ENCODE data around the gene ZNF543. TPM values are rescaled to one million over a fixed set of nuclear protein-coding genes. Genes with fewer than 3 reads are reported as not detected.
A peak's percentile ranks its signal among the peaks of the same experiment; 100 is the strongest.

Gene ZNF543
- total and polyA plus RNA-seq, 2 of the 13 experiments (the other 11 are each of a cell fraction or from before 2014, with no cell fraction given), result 2.1 to 8.9 TPM

- peak; percentile 87 for TF ChIP-seq ZBTB43 (CRISPR knock-in tag; conservative IDR thresholded peaks at IDR 0.05)
- peak; percentile 94 for TF ChIP-seq MXD4 (CRISPR knock-in tag; IDR thresholded peaks at IDR 0.05)
- no peak for TF ChIP-seq ZNF619 (CRISPR knock-in tag; IDR thresholded peaks at IDR 0.05)
- TF ChIP-seq PRDM4 (CRISPR knock-in tag; IDR thresholded peaks at IDR 0.05; ENCODE audit: borderline replicate concordance), result no peak
- peak; percentile 67; the same call in 1 of the 2 replicates for TF ChIP-seq ZMAT3 (CRISPR knock-in tag; conservative IDR thresholded peaks at IDR 0.05)
- peak; percentile 80; the same call in 1 of the 2 replicates for TF ChIP-seq ZNF275 (CRISPR knock-in tag; IDR thresholded peaks at IDR 0.05; ENCODE audit: borderline replicate concordance)
- peak; percentile 63; the same call in 1 of the 2 replicates for TF ChIP-seq GATAD1 (CRISPR knock-in tag; IDR thresholded peaks at IDR 0.05)
- TF ChIP-seq NFKB2 (CRISPR knock-in tag; IDR thresholded peaks at IDR 0.05; ENCODE audit: borderline replicate concordance), result peak; percentile 73; the same call in 1 of the 2 replicates
- TF ChIP-seq GABPA (IDR thresholded peaks at IDR 0.05; ENCODE audit: low read depth, low read length), result peak; percentile 69
- peak; percentile 85 for TF ChIP-seq GABPA (CRISPR knock-in tag; IDR thresholded peaks at IDR 0.05; ENCODE audit: low read depth)
- TF ChIP-seq ZBTB7A (CRISPR knock-in tag; IDR thresholded peaks at IDR 0.05), result 0 out of 2 replicates have a peak, but pooled peaks have one; percentile 25
- TF ChIP-seq TIGD3 (CRISPR knock-in tag; IDR thresholded peaks at IDR 0.05; ENCODE audit: borderline replicate concordance), result peak; percentile 23; the same call in 1 of the 2 replicates
- TF ChIP-seq ZNF292 (CRISPR knock-in tag; IDR thresholded peaks at IDR 0.05; ENCODE audit: borderline replicate concordance, low read depth), result no peak; the same call in 1 of the 2 replicates
- TF ChIP-seq ZNF607 (CRISPR knock-in tag; IDR thresholded peaks at IDR 0.05; ENCODE audit: borderline replicate concordance), result peak; percentile 78; the same call in 1 of the 2 replicates
- TF ChIP-seq MLX (CRISPR knock-in tag; IDR thresholded peaks at IDR 0.05), result peak; percentile 28; the same call in 1 of the 2 replicates
- TF ChIP-seq LCORL (IDR thresholded peaks at IDR 0.05), result no peak
- TF ChIP-seq LCORL (CRISPR knock-in tag; IDR thresholded peaks at IDR 0.05), result no peak
- no peak for TF ChIP-seq DZIP1 (CRISPR knock-in tag; IDR thresholded peaks at IDR 0.05)
These were observed 40.7 kb upstream of the ZNF543 start (continued) for GRCh38 chr19:57279418-57280164.
